WTC11 (cell line): ENCODE results near the gene PLEKHA5.

ENCODE experiments used
- CTCF ChIP-seq: fragments of 200-600 bp; IDR thresholded peaks from 2 replicates; pipeline ENCODE4 v1.8.0; 2022; ENCODE audit warnings: antibody characterized with exemption
- TCF7 ChIP-seq: sonication (generic); formaldehyde crosslinking; IDR thresholded peaks from 2 replicates; pipeline ENCODE4 v1.8.0; 2022; ENCODE audit warnings: mild to moderate bottlenecking, low read depth, missing genetic modification reagents, moderate library complexity

DNA sequence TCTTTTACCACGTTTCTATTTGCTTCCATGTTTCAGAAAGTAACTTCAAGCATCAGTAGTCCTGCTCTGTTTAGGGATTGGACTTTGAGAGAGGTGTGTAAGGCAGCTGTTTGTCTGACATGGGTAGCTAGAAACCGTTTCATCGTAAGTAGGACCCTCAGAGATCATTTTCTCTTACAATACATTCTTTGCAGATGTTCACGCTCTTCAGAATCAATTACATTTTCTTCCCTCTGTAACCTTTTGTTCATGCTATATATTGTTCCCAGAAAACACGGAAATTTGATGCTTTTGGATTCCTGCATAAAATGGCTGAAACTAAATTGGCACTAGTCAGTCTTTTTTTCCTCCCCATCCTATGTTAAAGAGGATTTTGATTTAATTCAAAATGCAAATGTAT, 247.2 kb downstream of the PLEKHA5 start:
- TF ChIP-seq CTCF (no peak), TCF7 (CRISPR knock-in tag) (no peak)
